ENCODE data around the gene LRRK1.

The LRRK1 gene

DNA sequence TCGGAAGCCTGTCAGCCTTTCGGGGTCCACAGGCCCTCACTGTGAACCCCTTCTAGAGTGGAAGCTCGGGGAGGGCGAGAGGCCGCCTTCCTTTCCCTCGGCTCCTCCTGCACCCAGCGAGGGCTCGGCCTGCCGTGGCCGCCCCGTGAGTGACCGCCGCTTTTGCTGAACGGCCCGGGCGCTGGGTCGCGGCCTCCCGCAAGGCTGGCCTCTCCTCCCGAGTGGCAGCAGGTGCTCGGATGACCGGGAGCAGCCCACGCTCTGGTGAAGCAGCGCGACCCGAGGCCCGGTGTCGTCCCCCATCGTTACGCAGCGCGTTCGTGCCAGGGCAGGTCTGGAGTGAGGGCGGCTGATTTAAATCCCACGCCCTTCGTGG is 53.8 kb downstream of the LRRK1 start:
- H3K79me2 ChIP-seq (ENCODE audit: insufficient read depth, low read length): no peaks in the 10 kb centered on the region; the same call in 1 of the 2 replicates
- peaks cover 73% of the 10 kb centered on the region for H3K36me3 ChIP-seq (ENCODE audit: insufficient read depth, low read length)
- H3K4me2 ChIP-seq (ENCODE audit: low read length): no peak overlapping the region
- no peaks in the 10 kb centered on the region for H4K20me1 ChIP-seq (ENCODE audit: insufficient read depth, low read length)
- no peaks in the 10 kb centered on the region for H3K27me3 ChIP-seq (ENCODE audit: insufficient read depth, low read length)
- H3F3A ChIP-seq (ENCODE audit: insufficient read depth, low read length): no peaks in the 10 kb centered on the region
- no peak overlapping the region for H3K27ac ChIP-seq (ENCODE audit: low read depth, low read length, poor library complexity, severe bottlenecking)
- H3K9me2 ChIP-seq (ENCODE audit: low read depth, low read length): no peaks in the 10 kb centered on the region
- TF ChIP-seq, protein P1, sequence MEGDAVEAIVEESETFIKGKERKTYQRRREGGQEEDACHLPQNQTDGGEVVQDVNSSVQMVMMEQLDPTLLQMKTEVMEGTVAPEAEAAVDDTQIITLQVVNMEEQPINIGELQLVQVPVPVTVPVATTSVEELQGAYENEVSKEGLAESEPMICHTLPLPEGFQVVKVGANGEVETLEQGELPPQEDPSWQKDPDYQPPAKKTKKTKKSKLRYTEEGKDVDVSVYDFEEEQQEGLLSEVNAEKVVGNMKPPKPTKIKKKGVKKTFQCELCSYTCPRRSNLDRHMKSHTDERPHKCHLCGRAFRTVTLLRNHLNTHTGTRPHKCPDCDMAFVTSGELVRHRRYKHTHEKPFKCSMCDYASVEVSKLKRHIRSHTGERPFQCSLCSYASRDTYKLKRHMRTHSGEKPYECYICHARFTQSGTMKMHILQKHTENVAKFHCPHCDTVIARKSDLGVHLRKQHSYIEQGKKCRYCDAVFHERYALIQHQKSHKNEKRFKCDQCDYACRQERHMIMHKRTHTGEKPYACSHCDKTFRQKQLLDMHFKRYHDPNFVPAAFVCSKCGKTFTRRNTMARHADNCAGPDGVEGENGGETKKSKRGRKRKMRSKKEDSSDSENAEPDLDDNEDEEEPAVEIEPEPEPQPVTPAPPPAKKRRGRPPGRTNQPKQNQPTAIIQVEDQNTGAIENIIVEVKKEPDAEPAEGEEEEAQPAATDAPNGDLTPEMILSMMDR (IDR thresholded peaks at IDR 0.05; ENCODE audit: low read length): no peak
- TF ChIP-seq EZH2 (IDR thresholded peaks at IDR 0.05; ENCODE audit: borderline replicate concordance, low read length): no peak
- H2AFZ ChIP-seq (ENCODE audit: low read length): no peak overlapping the region
- no peak overlapping the region for H3K9ac ChIP-seq (ENCODE audit: low read length)
- H3K4me1 ChIP-seq (ENCODE audit: insufficient read depth, low read length, severe bottlenecking): no peaks in the 10 kb centered on the region
- no peaks in the 10 kb centered on the region for H3K9me3 ChIP-seq (ENCODE audit: low read length)
- H3K4me3 ChIP-seq (ENCODE audit: low read depth, low read length, poor library complexity, severe bottlenecking): no peak overlapping the region

DNA sequence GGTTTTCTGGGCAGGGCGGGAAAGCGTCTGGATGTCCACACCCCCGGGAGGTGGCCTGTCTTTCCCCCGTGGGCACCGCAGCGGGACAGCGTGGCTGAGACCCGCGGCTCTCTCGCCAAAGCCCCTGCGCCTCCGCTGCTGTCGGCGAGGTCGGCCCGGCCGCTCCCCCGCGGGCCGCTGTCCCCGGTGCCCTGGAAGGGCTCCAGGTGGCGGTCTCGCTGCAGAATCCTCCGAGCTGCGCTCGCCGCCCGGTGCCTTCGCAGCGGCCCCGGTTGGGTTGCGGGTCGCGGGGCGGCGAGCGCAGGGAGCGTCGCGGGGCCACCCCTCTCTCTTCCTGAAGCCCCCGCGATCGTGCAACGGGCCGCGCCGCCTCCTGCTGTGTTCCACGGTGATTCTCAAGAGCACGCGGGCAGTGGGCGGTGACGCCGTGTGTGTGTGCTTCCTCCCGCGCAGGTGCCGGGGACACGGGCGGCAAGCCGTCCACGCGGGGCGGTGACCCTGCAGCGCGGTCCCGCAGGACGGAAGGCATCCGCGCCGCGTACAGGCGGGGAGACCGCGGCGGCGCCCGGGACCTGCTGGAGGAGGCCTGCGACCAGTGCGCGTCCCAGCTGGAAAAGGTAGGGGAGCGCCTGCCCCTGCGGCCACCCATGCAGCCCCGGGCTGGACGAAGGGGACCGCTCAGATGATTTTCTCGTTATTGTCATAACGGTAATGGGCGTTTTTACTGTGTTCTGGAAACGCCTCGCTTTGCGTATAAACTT is 54.4 kb downstream of the LRRK1 start:
- no peaks in the 10 kb centered on the region for H4K20me1 ChIP-seq (ENCODE audit: insufficient read depth, low read length)
- H3K79me2 ChIP-seq (ENCODE audit: insufficient read depth, low read length): no peaks in the 10 kb centered on the region; the same call in 1 of the 2 replicates
- peaks cover 67% of the 10 kb centered on the region for H3K36me3 ChIP-seq (ENCODE audit: insufficient read depth, low read length)
- no peak for TF ChIP-seq EZH2 (IDR thresholded peaks at IDR 0.05; ENCODE audit: borderline replicate concordance, low read length)
- TF ChIP-seq, protein P1 (IDR thresholded peaks at IDR 0.05; ENCODE audit: low read length): no peak
- no peaks in the 10 kb centered on the region for H3K4me1 ChIP-seq (ENCODE audit: insufficient read depth, low read length, severe bottlenecking)
- no peaks in the 10 kb centered on the region for H3K9me2 ChIP-seq (ENCODE audit: low read depth, low read length)
- no peak overlapping the region for H3K9ac ChIP-seq (ENCODE audit: low read length)
- no peaks in the 10 kb centered on the region for H3K27me3 ChIP-seq (ENCODE audit: insufficient read depth, low read length)
- no peak overlapping the region for H3K4me3 ChIP-seq (ENCODE audit: low read depth, low read length, poor library complexity, severe bottlenecking)
- no peaks in the 10 kb centered on the region for H3K9me3 ChIP-seq (ENCODE audit: low read length)
- H3K27ac ChIP-seq (ENCODE audit: low read depth, low read length, poor library complexity, severe bottlenecking): no peak overlapping the region
- no peak overlapping the region for H3K4me2 ChIP-seq (ENCODE audit: low read length)
- no peaks in the 10 kb centered on the region for H3F3A ChIP-seq (ENCODE audit: insufficient read depth, low read length)
- no peak overlapping the region for H2AFZ ChIP-seq (ENCODE audit: low read length)

DNA sequence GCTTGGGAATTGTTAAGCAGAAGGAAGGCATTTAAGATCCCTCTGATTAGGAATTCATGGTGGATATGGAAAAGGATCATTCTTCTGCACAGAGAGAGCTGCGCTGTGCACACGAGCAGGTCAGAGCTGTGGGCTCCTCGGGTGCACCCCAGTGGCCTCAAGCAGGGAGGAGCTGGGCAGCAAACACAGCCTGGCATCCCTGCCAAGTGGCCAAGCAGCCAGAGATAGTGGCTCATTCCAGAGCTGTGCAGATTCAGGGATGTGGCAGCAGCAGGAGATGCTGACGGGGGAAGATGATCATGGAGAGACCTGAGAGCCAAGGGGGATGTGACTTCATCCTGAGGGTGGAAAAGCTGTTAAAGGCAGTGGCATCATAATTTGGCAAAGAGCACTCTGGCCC is 55.9 kb downstream of the LRRK1 start:
- no peak overlapping the region for H3K9ac ChIP-seq (ENCODE audit: low read length)
- no peak for TF ChIP-seq EZH2 (IDR thresholded peaks at IDR 0.05; ENCODE audit: borderline replicate concordance, low read length)
- no peaks in the 10 kb centered on the region for H4K20me1 ChIP-seq (ENCODE audit: insufficient read depth, low read length)
- no peak overlapping the region for H3K27ac ChIP-seq (ENCODE audit: low read depth, low read length, poor library complexity, severe bottlenecking)
- no peaks in the 10 kb centered on the region for H3K79me2 ChIP-seq (ENCODE audit: insufficient read depth, low read length)
- H3F3A ChIP-seq (ENCODE audit: insufficient read depth, low read length): no peaks in the 10 kb centered on the region
- no peak overlapping the region for H2AFZ ChIP-seq (ENCODE audit: low read length)
- no peaks in the 10 kb centered on the region for H3K27me3 ChIP-seq (ENCODE audit: insufficient read depth, low read length)
- no peaks in the 10 kb centered on the region for H3K9me3 ChIP-seq (ENCODE audit: low read length)
- H3K4me3 ChIP-seq (ENCODE audit: low read depth, low read length, poor library complexity, severe bottlenecking): no peak overlapping the region
- H3K36me3 ChIP-seq (ENCODE audit: insufficient read depth, low read length): peaks cover 58% of the 10 kb centered on the region
- no peaks in the 10 kb centered on the region for H3K9me2 ChIP-seq (ENCODE audit: low read depth, low read length)
- H3K4me2 ChIP-seq (ENCODE audit: low read length): no peak overlapping the region
- peaks cover 7% of the 10 kb centered on the region for H3K4me1 ChIP-seq (ENCODE audit: insufficient read depth, low read length, severe bottlenecking)
